ENCODE results near the gene CD48.

- TF ChIP-seq CTCF (IDR thresholded peaks at IDR 0.05) = no peak
- no peak for TF ChIP-seq MAX (IDR thresholded peaks at IDR 0.05; ENCODE audit: low read depth)
- TF ChIP-seq SIN3A (IDR thresholded peaks at IDR 0.05; ENCODE audit: borderline replicate concordance, low read depth, low read length) = no peak
- TF ChIP-seq POLR2AphosphoS5 (IDR thresholded peaks at IDR 0.05; ENCODE audit: low read depth, low read length) = no peak
- TF ChIP-seq TEAD4 (IDR thresholded peaks at IDR 0.05; ENCODE audit: borderline replicate concordance, insufficient read depth) = no peak
- TF ChIP-seq GATA2 (CRISPR knock-in tag; IDR thresholded peaks at IDR 0.05) = no peak
- TF ChIP-seq RFX5 (IDR thresholded peaks at IDR 0.05; ENCODE audit: low read length) = no peak
- TF ChIP-seq RCOR1 (IDR thresholded peaks at IDR 0.05; ENCODE audit: low read length) = no peak
Observed at GRCh38 chr1:160659566-160659965, 52.1 kb downstream of the CD48 start.
